ENCODE measurements around the gene CAPZB.

The CAPZB gene

GRCh38 chr1:19447550-19447949, 37.8 kb downstream of the CAPZB start:
- DNase-seq, result no peak

DNA sequence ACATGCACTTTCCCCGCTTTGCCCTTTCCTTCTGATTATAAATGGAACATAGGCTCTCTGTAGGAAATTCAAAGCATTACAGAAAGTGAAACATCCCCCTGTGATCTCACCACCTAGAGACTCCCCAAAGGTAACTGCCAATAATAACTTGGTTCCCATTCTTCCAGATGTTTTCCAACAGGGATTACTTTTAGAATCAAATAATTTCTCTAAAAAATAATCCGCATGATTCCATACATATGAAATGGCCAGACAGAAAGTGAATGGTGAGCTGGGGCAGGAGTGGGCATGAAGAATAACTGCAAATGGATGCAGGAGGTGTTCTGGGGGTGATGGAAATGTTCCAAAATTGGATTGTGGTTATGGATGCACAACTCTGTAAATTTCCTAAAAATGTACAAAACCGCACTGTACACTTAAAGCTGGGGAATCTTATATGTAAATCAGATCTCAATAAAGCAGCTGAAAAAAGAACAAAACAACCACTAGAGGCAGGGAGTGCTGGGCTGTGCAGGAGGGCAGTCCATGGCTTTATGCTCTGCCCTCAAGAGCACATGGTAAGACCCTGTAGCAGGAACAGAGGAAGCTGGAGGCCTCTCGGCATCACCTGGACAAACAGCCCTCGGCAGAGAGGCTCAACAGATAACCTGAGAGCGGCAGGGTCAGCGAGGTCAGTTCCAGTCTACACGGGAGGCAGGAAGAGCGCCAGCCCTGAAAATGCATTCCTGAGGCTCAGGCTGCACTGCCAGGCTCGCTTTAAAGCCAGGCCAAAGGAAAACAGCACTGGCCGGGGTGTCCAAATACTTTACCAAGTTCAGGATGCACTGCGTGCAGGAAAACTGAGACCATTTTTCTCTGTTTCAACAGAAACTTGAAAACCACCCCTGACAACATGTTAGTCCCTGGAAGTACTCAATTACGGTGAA, 39.7 kb downstream of the CAPZB start:
- DNase-seq, result no peak

DNA sequence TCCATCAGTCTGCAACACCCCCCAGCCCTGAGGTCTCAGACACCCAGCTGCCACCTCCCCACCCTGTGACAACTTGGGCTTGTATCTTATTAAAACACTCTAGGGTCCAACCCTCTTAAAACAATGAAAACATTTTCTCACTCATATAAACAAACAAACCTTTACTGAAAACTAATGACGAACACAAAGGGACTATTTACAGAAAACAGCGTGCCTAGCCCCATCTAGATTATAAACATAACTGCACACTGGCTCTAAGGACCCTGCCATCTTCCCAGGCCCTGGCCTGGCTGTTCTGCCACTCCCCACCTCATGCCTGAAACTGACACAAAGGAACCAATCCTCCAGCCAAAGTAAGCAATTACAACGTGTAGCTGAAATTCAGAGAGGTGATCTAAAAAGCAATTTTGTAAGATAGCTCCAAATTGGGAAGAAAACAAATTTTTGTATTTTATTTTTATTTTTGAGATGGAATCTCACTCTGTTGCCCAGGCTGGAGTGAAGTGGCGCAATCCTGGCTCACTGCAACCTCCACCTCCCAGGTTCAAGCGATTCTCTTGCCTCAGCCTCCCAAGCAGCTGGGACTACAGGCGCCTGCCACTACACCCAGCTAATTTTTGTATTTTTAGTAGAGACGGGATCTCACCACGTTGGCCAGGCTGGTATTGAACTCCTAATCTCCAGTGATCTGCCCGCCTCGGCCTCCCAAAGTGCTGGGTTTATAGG, 40.9 kb downstream of the CAPZB start:
- no peak for DNase-seq

DNA sequence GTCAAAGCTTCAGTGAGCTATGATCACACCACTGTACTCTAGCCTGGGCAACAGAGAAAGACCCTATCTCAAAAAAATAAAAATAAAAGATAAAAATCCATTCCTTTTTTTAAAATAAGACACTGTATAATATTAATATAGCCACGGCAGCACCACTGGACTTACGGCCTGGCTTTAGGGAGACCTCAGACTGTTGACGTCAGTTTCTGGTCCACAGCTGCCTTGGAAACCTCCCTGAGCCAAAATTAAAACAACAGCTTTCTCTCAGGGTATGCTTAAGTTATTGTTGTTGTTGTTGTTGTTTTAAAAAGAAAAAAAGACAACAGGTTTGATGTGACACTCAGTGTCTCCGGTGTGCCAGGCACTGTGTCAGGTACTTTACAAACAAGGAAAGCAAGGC, 42.0 kb downstream of the CAPZB start:
- DNase-seq, result no peak

DNA sequence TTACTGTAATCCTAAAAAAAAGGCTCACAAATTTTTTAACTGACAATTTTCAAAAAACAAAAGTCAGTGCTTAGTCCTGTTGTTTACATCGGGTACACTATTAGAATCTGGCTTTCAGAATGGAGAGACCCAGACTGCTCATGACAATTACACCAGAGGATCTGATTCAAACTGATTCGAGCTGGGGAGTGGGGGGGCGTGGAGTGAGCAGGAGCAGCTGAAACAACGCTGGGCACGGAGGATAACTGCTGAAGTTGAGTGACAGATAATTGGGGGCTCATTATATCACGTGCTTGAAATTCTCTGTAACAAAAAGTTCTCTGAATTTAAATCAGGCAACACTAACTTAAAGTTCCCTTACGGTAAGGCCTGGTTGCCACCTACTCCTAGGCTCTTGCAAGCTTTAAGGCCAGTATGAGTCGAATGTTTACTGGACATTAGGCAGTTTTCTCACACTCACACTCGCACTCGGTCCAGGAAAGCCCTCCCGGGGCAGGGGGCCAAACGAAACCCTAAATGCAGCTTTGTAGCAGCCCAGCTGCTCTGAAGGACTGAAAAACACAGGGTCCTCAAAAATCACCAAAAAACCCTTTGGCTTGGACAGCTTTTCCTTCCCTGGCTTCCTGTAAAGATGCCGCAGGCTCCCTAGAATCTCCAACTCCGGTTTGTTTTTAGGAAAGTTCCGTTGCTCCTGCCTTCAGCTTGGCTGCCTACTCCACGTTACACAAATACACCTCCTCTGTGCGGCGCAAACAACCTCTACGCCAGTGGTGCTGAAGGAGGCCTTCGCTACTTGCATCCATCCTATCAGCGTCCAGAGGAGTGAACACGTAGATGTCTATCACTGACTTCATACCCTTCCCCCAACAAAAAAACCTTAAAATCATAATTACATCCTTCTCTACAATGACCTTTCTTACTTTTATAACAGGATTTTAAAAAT, 42.9 kb downstream of the CAPZB start:
- no peak for DNase-seq

DNA sequence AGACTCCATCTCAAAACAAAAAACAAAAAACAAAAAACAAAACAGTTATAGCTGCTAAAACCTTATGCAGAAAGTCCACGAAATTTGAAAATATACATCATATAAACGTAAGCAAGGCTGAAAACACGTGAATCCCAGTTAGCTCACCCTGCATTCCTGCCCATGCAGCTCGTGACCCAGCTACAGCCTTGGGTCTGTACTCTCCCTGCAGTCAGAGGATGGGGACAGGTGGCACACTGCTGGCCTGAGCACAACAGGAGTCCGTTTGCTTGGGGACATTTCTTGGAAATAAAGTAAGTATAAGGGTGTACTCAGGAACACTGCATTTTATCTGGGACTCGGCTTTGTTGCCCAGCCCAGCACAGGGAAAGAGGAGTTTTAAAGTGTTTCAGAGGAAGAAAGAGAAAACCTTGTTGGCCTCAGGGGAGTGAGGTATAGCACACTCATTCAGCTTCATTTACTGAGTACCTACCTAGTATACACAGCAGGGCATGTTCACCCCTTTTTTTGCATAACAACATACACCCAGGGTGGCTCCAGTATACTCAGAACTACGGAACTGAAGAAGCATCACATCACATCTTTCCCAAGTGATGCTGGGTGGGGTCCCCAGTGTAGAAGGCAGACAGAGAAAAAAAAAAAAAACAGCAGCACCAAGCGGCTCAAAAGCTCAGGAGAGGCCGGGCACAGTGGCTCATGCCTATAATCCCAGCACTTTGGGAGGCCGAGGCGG, 44.1 kb downstream of the CAPZB start:
- no peak for DNase-seq

GRCh38 chr1:19439464-19440171, 45.7 kb downstream of the CAPZB start:
- peak in 2 of 5 donors; percentile 25 to 31 for DNase-seq

DNA sequence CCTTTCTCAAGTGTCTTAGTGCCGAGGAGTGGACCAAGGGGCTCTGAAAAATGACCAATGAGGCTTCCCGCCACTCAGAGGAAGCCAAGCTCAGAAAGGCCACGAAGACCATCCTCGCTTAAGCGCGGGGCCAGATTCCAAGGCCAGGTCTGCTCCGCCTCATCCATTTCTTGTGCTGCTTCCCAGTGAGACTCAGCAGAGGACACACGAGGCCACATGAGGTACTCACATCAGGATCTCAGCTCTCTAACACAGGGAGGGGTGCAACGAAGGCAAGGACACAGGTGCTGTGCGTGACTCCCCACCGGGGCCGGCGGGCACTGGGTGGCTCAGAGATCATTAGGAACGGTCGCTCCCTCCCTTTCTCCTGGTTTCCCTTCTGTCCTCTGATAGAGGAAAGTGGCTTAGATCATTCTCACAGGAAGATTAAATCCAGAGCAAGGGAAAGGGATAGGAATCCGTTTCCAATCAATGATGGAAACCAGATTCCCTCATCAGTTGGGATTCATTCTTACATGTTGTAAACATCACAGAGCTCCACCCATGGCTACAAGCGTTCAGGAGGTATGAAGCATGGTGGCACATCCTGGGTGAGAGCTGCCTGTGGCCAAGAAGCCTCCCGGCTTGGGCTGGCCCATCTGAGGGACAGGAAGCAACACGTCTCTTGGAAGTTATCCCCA, 46.7 kb downstream of the CAPZB start:
- no peak for DNase-seq

DNA sequence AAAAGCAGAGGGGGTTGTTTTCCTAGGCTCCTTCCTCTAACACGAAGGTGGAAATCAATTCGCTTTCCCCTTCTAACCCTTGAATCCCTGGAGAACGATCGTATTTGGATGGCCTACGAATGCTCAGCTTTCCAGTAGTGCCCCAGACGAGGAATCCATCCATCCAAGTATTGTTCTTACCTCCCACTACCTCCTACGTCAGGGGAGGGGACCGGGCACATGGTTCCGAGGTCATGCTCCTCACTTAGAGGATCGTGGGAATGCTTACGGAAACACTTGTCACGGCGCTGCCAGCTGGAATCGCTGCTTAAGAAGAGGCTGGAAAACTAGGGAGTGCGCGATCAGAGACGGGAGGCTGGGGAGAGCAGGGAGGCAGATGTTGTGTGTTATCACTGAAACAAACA, 47.4 kb downstream of the CAPZB start:
- DNase-seq, result no peak

- no peak for DNase-seq
These were observed 48.4 kb downstream of the CAPZB start for GRCh38 chr1:19436716-19437476.

- no peak for DNase-seq
These were observed 49.4 kb downstream of the CAPZB start for GRCh38 chr1:19435851-19436455.

DNA sequence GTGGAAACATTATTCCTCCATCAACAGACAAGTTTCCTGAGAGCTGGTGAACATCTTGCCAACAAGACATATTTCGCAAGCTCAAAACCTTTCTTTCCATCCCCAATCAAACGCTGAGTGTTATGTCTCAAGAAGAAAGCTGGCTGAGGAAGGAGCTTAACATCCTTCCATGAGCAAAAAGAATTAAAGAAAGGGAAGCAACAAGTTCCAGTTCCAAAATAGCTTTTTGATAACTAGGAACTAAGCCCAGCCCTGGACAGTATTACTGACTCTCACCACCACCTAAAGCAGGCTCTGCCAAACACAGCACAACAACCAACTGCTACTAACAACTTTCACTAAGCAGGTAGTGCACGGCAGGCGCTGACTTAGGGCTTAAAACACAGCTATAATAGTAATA, 50.2 kb downstream of the CAPZB start:
- no peak for DNase-seq

DNA sequence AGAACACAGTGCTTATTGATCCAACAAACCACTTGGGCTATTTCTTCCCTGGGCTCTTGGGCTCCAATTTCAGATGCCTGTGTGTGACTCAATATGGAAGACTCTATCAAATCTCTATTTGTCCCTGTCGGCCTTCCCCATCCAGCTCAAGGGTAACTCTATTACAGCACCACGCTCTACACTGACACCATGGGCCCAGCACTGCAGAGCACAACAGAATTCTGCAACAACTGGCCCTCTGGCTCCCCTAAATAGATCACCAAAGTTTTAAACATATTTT, 51.7 kb downstream of the CAPZB start:
- DNase-seq, result no peak

DNA sequence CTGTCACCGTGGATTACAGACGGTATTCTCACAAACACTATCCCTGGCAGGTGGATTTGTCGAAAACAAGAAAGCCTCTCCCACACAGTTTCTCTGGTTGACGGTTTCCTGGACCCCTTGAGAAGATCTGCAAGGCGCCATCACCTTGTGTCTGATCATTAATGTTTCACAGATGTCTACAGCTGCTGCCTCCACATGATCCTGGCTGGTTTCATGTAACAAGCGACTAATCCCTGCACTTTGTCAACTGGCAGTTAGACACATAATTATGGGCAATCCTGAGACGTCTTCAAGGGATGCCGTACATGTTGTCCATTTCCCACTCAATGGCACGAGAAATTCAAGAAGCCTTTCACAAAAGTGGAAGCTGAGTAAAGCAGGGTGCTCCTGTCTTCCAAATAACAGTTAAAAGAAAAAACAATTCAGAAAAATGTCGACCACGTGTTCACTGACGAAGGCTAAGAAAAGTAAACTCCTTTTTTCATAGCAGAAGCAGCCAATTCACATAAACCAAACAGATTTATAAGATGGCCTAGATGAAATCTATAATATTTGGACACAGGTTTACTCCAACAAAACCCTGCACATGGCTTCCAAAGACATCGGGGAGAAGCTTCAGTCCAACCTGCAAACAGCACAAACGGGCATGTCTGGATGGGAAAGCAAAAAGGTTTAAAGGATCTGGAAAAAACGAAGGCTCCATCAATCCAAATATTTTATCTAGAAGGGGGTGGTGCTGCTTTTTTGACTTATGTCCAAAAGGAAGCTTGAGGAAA, 52.2 kb downstream of the CAPZB start:
- DNase-seq, result no peak

DNA sequence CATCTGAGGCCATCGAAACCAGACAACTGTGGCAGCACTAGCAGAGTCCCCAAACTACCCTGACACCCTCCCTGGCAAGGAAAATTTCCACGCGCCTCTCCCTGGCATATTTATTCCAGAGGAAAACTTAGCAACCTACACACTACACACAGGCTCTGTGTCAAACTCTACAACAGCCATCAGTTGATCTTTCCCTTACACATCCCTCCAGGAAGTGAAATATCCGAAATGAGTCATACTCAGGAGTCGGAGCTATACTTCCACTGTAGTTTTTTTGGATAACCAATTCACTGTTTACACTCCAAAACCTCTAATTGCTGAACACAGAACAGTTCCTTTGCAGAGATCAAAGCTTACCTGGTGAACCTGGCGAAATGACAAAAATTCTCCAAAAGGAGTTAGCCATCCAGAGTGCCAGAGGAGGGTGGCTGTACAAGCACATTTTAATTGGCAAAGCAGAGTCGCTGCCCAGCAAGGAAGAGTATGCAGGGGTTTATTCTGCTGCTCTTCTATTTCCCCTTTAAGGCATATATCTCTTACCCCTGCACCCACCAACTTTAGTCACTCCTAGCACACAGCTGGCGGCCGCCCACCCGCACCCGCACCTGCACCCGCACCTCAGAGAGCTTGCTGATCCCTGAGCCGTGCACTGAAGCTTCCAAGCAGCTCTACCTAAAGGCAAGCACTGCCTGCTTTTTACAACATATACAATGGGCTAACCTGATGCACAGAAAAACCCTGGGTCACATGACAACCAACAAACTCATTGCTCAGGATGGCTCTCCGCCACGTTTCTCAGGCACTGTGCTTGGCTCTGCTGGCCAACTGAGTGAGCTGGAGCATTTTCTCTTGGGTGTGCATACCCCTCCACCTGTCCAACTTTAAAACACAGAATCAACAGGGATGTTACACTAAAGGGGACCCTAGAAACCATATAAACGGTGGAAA, 54.9 kb downstream of the CAPZB start:
- no peak for DNase-seq

- DNase-seq, result no peak
These were observed 55.7 kb downstream of the CAPZB start for GRCh38 chr1:19429611-19430010.

DNA sequence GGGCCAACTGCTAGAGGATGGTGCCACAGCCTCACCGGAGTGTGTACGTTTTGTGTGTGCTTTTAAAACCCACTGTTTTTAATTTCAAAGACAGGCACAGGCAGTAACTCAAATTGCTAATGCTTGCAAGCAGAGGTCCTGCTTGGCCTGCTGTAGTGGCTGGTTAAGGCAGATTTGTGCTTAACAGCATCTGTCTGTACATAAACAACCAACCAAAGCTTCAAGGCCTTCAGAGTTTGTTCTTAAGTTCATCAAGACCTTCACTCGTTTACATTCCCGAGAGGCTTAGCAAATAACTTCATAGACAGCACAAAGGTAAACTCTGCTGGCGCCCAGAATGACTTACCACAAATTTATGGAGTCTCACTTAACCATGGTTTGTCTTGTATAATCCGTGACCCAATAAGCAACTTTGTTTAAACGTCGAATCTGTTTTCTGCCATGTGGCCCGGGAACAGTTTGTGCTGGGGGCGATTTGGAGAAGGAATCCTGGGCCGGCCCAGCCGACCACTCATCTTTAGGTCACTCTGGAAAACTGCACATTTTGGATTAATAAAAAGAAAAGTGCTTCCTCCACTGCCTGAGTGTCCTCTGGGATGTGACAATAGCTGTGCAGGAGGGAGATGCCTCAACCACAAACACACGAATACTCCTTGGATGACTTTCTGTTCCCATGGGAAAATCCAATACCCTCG, 58.1 kb downstream of the CAPZB start:
- DNase-seq, result no peak
